ENCODE data around the gene SHCBP1. TPM values are rescaled to one million over a fixed set of nuclear protein-coding genes. Genes with fewer than 3 reads are reported as not detected.

The SHCBP1 gene
- total RNA-seq, 4 donors from 2014 or later = 0.13 to 0.83 (median 0.35) TPM

DNA sequence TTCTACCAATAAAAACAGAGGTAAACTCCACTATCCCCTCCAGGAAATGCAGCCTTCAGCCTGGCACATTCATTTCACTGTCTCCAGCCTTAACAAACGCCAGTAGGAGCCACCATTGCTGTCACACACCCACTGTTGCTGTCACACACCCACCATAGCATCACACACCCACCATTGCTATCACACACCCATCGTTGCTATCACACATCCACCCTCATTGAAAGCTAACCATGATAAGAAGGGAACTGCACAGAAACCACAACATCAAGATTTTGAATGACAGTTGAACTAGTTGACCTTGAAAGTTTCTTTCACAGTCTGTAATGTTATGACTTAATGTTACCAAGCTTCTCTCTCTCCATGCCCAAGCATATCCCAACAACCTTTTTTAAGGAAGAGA is 38.1 kb downstream of the SHCBP1 start:
- Histone ChIP-seq H3K27ac (replicated peaks in 1 of 4) (no peak overlapping the region), H3K4me1 (no peaks in the 10 kb centered on the region), H3K36me3 (no peaks in the 10 kb centered on the region), H3K4me3 (no peak overlapping the region), H3K27me3 (no peaks in the 10 kb centered on the region), H3K9me3 (peaks cover 0 to 14% (median 5%) of the 10 kb centered on the region in 4 donors)
- TF ChIP-seq POLR2AphosphoS5 (IDR thresholded peaks at IDR 0.05) (no peak), EP300 (IDR thresholded peaks at IDR 0.05) (no peak), POLR2A (IDR thresholded peaks at IDR 0.05; ENCODE audit: low read depth) (no peak)
- TF ChIP-seq, protein P1, sequence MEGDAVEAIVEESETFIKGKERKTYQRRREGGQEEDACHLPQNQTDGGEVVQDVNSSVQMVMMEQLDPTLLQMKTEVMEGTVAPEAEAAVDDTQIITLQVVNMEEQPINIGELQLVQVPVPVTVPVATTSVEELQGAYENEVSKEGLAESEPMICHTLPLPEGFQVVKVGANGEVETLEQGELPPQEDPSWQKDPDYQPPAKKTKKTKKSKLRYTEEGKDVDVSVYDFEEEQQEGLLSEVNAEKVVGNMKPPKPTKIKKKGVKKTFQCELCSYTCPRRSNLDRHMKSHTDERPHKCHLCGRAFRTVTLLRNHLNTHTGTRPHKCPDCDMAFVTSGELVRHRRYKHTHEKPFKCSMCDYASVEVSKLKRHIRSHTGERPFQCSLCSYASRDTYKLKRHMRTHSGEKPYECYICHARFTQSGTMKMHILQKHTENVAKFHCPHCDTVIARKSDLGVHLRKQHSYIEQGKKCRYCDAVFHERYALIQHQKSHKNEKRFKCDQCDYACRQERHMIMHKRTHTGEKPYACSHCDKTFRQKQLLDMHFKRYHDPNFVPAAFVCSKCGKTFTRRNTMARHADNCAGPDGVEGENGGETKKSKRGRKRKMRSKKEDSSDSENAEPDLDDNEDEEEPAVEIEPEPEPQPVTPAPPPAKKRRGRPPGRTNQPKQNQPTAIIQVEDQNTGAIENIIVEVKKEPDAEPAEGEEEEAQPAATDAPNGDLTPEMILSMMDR (IDR thresholded peaks at IDR 0.05) = no peak
- WGBS = 71% methylated on average over 2 of the region's 2 CpGs
- intact Hi-C loops (cut with DNase I) = no loop called here
- DNase-seq (ENCODE audit: extremely low spot score) = no peak

DNA sequence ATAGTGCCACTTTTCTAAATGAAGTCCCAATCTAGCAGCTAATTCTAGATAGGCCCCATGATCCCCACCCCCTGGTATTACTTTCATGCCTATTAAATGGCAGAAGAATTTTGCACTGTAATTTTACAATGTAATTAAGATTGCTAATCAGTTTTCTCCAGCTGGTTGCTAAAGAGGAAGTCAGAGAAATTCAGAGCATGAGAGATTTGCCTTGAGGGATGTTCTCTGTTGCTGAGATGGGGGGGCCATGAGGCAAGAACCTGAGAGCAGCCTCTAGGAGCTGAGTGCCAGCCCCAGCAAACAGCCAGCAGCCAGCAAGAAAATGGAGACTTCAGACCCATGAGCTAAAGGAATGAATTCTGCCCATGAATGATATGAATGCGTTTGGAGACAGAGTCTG is 38.9 kb downstream of the SHCBP1 start:
- Histone ChIP-seq H3K27ac (replicated peaks in 1 of 4) (no peak overlapping the region), H3K27me3 (no peaks in the 10 kb centered on the region), H3K9me3 (peaks cover 0 to 14% (median 5%) of the 10 kb centered on the region in 4 donors), H3K4me1 (no peaks in the 10 kb centered on the region), H3K4me3 (no peak overlapping the region), H3K36me3 (no peaks in the 10 kb centered on the region)
- intact Hi-C loops (cut with DNase I) = no loop called here
- 81% methylated on average over 1 of the region's 1 CpG for WGBS
- no peak for TF ChIP-seq POLR2A (IDR thresholded peaks at IDR 0.05; ENCODE audit: low read depth)
- no peak for TF ChIP-seq POLR2AphosphoS5 (IDR thresholded peaks at IDR 0.05)
- no peak for DNase-seq (ENCODE audit: extremely low spot score)

DNA sequence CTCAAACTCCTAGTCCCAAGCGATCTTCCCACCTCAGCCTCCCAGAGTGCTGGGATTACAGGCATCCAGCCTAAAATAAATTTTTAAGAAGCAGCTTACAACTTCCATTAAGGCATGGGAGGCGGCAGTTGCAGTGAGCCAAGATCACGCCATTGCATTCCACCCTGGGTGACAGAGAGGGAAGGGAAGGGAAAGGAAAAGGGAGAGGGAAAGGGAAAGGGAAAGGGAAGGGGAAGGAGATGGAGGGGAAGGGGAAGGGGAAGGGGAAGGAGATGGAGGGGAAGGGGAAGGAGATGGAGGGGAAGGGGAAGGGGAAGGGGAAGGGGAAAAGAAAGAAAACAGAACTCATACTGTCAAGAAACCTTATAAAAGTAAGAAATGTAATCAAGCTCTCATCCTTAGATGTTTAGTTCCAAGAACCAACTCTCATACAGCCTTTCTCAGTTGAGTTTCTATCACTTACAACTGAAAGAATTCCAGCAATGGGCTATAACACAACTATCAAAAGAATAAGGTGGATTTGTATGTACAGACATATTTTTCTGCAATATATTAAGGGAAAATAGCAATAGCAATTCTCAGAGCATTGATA is 43.1 kb downstream of the SHCBP1 start:
- 94% methylated on average over 3 of the region's 3 CpGs for WGBS
- Histone ChIP-seq H3K4me1 (no peaks in the 10 kb centered on the region), H3K4me3 (no peak overlapping the region), H3K36me3 (no peaks in the 10 kb centered on the region), H3K9me3 (no peaks in the 10 kb centered on the region), H3K27me3 (no peaks in the 10 kb centered on the region), H3K27ac (replicated peaks in 1 of 4) (no peak overlapping the region)
- intact Hi-C loops (cut with DNase I) = no loop called here
- DNase-seq (ENCODE audit: extremely low spot score) = no peak
- TF ChIP-seq POLR2A (IDR thresholded peaks at IDR 0.05; ENCODE audit: low read depth) (no peak), EP300 (IDR thresholded peaks at IDR 0.05) (no peak), POLR2AphosphoS5 (IDR thresholded peaks at IDR 0.05) (no peak)
- TF ChIP-seq, protein P1 (IDR thresholded peaks at IDR 0.05) = no peak

DNA sequence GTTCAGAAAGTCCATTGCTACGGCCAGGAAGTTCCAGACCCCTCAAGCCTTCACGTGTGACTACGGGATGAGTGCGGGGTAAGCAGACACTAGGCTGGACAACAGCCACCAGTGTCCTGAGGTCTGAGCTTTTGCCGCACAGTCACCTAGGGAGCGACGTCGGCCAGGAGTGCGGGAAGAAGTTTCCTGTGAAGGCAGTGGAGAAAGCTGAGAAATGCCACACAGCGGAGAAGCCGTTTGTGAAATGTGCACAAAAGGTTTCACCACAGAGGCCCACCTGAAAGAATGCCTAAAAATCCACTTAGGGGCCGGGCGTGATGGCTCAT is 47.4 kb downstream of the SHCBP1 start:
- Histone ChIP-seq H3K36me3 (no peaks in the 10 kb centered on the region), H3K9me3 (no peaks in the 10 kb centered on the region), H3K27me3 (peaks cover 0 to 13% (median 0%) of the 10 kb centered on the region in 4 donors), H3K27ac (replicated peaks in 1 of 4) (no peak overlapping the region), H3K4me1 (no peaks in the 10 kb centered on the region), H3K4me3 (no peak overlapping the region)
- intact Hi-C loops (cut with DNase I) = no loop called here
- WGBS = 85% methylated on average over 13 of the region's 13 CpGs
- TF ChIP-seq POLR2AphosphoS5 (IDR thresholded peaks at IDR 0.05) = no peak
- TF ChIP-seq, protein P1 (IDR thresholded peaks at IDR 0.05) = no peak
- TF ChIP-seq POLR2A (IDR thresholded peaks at IDR 0.05; ENCODE audit: low read depth) = no peak
- no peak for TF ChIP-seq EP300 (IDR thresholded peaks at IDR 0.05)
- no peak for DNase-seq (ENCODE audit: extremely low spot score)

DNA sequence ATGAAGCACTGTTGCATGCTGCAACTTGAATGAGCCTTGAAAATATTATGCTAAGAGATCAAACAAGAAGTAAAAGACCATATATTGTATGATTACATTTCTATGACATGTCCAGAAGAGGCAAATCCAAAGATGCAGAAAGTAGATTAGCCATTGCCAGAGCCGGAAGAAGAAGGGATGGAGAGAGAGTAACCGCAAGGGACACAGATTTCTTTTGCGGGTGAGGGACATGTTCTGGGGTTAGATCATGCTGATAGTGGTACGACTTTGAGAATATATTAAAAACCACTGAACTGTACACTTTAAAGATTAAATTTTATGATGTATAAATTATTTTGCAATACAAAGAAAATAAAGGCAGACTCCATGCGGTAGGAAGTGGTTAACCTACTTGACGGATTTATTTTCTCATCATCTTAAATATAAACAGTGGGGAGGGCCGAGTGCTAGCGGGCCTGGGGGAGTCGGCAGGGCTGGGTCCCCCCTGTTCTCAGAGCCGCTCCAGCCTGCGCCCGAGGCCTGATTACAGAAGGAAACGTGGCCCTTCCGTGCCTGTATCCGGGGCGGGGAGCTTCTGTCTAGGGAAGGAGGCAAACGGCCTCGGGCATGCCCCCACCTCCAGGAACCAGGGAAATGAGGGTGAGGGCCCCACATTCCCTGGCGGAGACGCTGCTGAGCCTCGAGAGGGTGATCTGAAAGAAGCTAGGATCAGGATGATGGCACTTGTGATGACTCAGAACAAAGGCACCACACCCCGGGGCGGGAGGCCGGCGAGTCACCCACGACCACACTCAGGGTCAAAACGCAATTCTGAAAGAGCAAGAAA is 48.0 kb downstream of the SHCBP1 start:
- peaks cover 0 to 18% (median 0%) of the 10 kb centered on the region in 4 donors for H3K27me3 ChIP-seq
- H3K4me1 ChIP-seq = no peaks in the 10 kb centered on the region
- H3K36me3 ChIP-seq = no peaks in the 10 kb centered on the region
- 69% methylated on average over 27 of the region's 27 CpGs for WGBS
- no peak for TF ChIP-seq POLR2A (IDR thresholded peaks at IDR 0.05; ENCODE audit: low read depth)
- TF ChIP-seq EP300 (IDR thresholded peaks at IDR 0.05) = no peak
- TF ChIP-seq POLR2AphosphoS5 (IDR thresholded peaks at IDR 0.05) = no peak
- TF ChIP-seq, protein P1 (IDR thresholded peaks at IDR 0.05) = no peak
- H3K4me3 ChIP-seq = no peak overlapping the region
- no peaks in the 10 kb centered on the region for H3K9me3 ChIP-seq
- DNase-seq (ENCODE audit: extremely low spot score) = no peak
- intact Hi-C loops (cut with DNase I) = no loop called here
- H3K27ac ChIP-seq (replicated peaks in 1 of 4) = no peak overlapping the region

All from esophagus muscularis mucosa (tissue), 4 donors.